A673 (cell line): ENCODE data around the gene INTU. TPM values are rescaled to one million over a fixed set of nuclear protein-coding genes. Genes with fewer than 3 reads are reported as not detected.

Experiments used
- BruUV-seq: library from RNA; stranded (reverse); fragments of 400-500 nt; replicated peaks from 2 replicates; lab custom pipeline; 2021; lab: Mats Ljungman, UMichigan
- CTCF ChIA-PET: fragments of 300-600 bp; sonication (Branson Sonifier 250); formaldehyde crosslinking; loops from one replicate; lab custom pipeline; 2022; ENCODE audit warnings: antibody characterized with exemption; lab: Charles Lee
- POLR2A ChIA-PET: fragments of 300-600 bp; sonication (Branson Sonifier 250); formaldehyde crosslinking; loops from one replicate; lab custom pipeline; 2022; ENCODE audit warnings: antibody characterized with exemption; ENCODE audit not compliant: low non-redundant PET; lab: Charles Lee
- DNase-seq: peaks from one replicate; pipeline ENCODE4 v3.0.0-alpha.2; 2015; ENCODE audit warnings: low spot score
- H3K27ac ChIP-seq: fragments of 200-600 bp; sonication (generic); 2 replicates; pipeline ENCODE4 v1.5.1; 2016; ENCODE audit warnings: mixed run types, low read depth, mild to moderate bottlenecking, mixed read lengths, antibody characterized with exemption, low read length; ENCODE audit not compliant: poor library complexity, severe bottlenecking
- H3K27me3 ChIP-seq: fragments of 200-600 bp; sonication (generic); replicated peaks from 2 replicates; pipeline ENCODE4 v1.6.1; 2017; ENCODE audit warnings: mixed run types, low read depth, mild to moderate bottlenecking, mixed read lengths, antibody characterized with exemption, low read length; ENCODE audit not compliant: insufficient read depth, poor library complexity
- H3K36me3 ChIP-seq: fragments of 200-600 bp; sonication (generic); 2 replicates; pipeline ENCODE4 v1.6.1; 2016; ENCODE audit warnings: mixed run types, mild to moderate bottlenecking, mixed read lengths, antibody characterized with exemption, low read length; ENCODE audit not compliant: insufficient read depth, poor library complexity, severe bottlenecking
- H3K4me1 ChIP-seq: fragments of 200-600 bp; sonication (generic); 2 replicates; pipeline ENCODE4 v1.6.1; 2017; ENCODE audit warnings: mixed run types, mild to moderate bottlenecking, mixed read lengths, antibody characterized with exemption, low read length; ENCODE audit not compliant: insufficient read depth, poor library complexity, severe bottlenecking
- H3K4me3 ChIP-seq: fragments of 200-600 bp; sonication (generic); 2 replicates; pipeline ENCODE4 v1.5.1; 2016; ENCODE audit warnings: low read depth, mixed run types, mild to moderate bottlenecking, mixed read lengths, low read length; ENCODE audit not compliant: poor library complexity, severe bottlenecking
- H3K9me3 ChIP-seq: fragments of 200-600 bp; sonication (generic); 2 replicates; pipeline ENCODE4 v1.6.1; 2016; ENCODE audit warnings: mixed run types, low read depth, mild to moderate bottlenecking, mixed read lengths, antibody characterized with exemption, low read length; ENCODE audit not compliant: poor library complexity, severe bottlenecking
- EZH2 ChIP-seq: fragments of 200-600 bp; sonication (generic); IDR thresholded peaks from 2 replicates; pipeline ENCODE4 v1.6.1; 2017; ENCODE audit warnings: borderline replicate concordance, low read depth, mild to moderate bottlenecking, mixed read lengths, antibody characterized with exemption, low read length; ENCODE audit not compliant: poor library complexity, severe bottlenecking
- intact Hi-C: fragments of 100-400 bp; cut with micrococcal nuclease; formaldehyde crosslinking; loops from one replicate; pipeline ENCODE4 v1.10.0; 2022; ENCODE audit not compliant: unreplicated experiment
- total RNA-seq: library from RNA; stranded (reverse); gene quantifications from 2 replicates; pipeline ENCODE4 v1.2.3, GENCODE V29; 2021
- TF ChIP-seq, protein P1 (sequence below): fragments of 300-800, 200-600 bp; sonication (generic); conservative IDR thresholded peaks from 2 replicates; pipeline ENCODE4 v1.5.1; 2017; ENCODE audit warnings: low read depth, mild to moderate bottlenecking, antibody characterized with exemption, low read length, moderate library complexity, mixed read lengths

INTU gene
- total RNA-seq, 1 experiment from 2014 or later: 11.2 TPM

DNA sequence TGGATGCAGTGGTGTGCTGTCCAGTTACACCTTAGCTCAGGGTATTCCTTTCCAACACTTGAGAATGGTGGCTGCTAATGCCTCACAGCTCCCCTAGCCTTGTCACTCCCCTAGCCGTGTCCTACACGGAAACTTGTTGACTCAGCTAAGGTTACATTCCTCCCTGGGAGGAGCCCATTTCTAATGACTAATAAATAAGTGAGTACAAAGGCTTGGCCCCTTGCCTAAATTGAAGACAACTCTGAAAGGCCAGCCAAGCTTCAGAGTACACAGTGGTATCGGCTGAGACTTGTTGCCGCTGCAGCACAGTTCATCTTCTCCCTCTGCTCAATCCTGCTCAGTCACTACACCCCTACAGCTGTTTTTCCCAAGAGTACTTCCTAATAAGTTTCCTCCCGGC, 76.2 kb downstream of the INTU start:
- BruUV-seq: no TSS peak
- intact Hi-C loops: no loop called here
- Histone ChIP-seq H3K27me3 (no peaks in the 10 kb centered on the region), H3K4me3 (no peak overlapping the region), H3K4me1 (no peaks in the 10 kb centered on the region), H3K36me3 (no peaks in the 10 kb centered on the region), H3K9me3 (no peaks in the 10 kb centered on the region), H3K27ac (no peak overlapping the region)
- TF ChIP-seq EZH2: no peak
- TF ChIP-seq, protein P1, sequence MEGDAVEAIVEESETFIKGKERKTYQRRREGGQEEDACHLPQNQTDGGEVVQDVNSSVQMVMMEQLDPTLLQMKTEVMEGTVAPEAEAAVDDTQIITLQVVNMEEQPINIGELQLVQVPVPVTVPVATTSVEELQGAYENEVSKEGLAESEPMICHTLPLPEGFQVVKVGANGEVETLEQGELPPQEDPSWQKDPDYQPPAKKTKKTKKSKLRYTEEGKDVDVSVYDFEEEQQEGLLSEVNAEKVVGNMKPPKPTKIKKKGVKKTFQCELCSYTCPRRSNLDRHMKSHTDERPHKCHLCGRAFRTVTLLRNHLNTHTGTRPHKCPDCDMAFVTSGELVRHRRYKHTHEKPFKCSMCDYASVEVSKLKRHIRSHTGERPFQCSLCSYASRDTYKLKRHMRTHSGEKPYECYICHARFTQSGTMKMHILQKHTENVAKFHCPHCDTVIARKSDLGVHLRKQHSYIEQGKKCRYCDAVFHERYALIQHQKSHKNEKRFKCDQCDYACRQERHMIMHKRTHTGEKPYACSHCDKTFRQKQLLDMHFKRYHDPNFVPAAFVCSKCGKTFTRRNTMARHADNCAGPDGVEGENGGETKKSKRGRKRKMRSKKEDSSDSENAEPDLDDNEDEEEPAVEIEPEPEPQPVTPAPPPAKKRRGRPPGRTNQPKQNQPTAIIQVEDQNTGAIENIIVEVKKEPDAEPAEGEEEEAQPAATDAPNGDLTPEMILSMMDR: no peak
- ChIA-PET POLR2A (no interaction called here), CTCF (no interaction called here)
- peak; percentile 24 for DNase-seq

DNA sequence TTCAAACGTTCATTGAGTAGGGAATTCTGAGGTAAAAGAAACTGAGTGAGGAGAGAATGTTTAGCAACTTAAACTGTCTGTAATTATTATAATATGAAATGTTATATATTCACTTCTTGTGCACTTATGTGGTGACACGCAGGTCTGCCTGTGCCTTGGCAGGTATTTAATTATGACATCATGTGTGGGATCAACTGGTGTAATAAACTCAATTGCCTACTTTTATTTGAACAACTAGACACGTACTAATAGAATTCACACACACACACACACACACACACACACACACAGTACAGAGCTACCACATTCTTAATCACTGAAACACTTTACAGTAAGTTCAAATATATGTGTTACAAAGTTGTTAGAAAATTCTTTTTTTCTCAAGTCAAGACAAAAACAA, 76.7 kb downstream of the INTU start:
- no peaks in the 10 kb centered on the region for H3K9me3 ChIP-seq
- H3K27ac ChIP-seq: no peak overlapping the region
- no peak overlapping the region for H3K4me3 ChIP-seq
- intact Hi-C loops: no loop called here
- ChIA-PET CTCF (no interaction called here), POLR2A (no interaction called here)
- no peaks in the 10 kb centered on the region for H3K4me1 ChIP-seq
- no peaks in the 10 kb centered on the region for H3K36me3 ChIP-seq
- no peak for DNase-seq
- H3K27me3 ChIP-seq: no peaks in the 10 kb centered on the region
- no TSS peak for BruUV-seq
- TF ChIP-seq EZH2: no peak
- TF ChIP-seq, protein P1: no peak

DNA sequence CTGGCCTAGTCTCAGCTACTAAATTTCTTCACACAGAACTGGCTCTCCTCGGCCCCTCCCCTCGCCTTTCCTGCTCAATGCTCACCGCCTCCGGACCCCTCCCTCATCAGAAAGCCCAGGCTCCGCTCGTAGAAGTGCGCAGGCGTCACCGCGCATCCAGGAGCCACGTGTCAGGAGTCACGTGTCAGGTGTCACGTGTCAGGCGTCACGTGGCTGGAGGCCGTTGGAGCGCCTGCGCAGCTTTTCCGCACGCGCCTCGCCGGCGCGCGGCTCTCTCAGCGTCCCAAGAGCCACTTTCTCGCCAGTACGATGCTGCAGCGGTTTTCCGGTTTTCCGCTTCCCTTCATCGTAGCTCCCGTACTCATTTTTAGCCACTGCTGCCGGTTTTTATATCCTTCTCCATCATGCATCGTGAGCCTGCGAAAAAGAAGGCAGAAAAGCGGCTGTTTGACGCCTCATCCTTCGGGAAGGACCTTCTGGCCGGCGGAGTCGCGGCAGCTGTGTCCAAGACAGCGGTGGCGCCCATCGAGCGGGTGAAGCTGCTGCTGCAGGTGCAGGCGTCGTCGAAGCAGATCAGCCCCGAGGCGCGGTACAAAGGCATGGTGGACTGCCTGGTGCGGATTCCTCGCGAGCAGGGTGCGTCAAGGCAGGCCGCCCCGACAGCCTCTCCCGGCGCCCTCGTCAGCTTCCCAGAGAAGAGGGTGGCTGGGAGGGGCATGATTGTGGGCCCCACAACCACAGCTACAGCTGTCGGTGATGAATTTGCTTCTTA, 97.6 kb downstream of the INTU start, which contains the start of gene SLC25A31:
TSS of gene SLC25A31 (plus strand) at position 259 of the 772 bp plus-strand sequence. CDS start at position 405, 146 bp downstream.
- ChIA-PET CTCF (no interaction called here), POLR2A (no interaction called here)
- no peak for DNase-seq

More for the DNA sequence above, 97.6 kb downstream of the INTU start, which contains the start of gene SLC25A31:
- Histone ChIP-seq H3K4me3 (no peak within 1 kb of the TSS), H3K9me3 (no peaks in the 10 kb centered on the region), H3K36me3 (no peaks in the 10 kb centered on the region), H3K4me1 (no peaks in the 10 kb centered on the region), H3K27me3 (no peaks in the 10 kb centered on the region), H3K27ac (no peak within 1 kb of the TSS)
- intact Hi-C loops: no loop called here
- TF ChIP-seq, protein P1: no peak
- TF ChIP-seq EZH2: no peak
- no TSS peak for BruUV-seq
